GM21526 (cell line): ENCODE results near the gene LRRC4C.

Experiments
- ATAC-seq: cut with Tn5 transposase; IDR thresholded peaks from one replicate; pipeline ENCODE4 v1.9.1; 2021; ENCODE audit warnings: moderate library complexity; ENCODE audit not compliant: unreplicated experiment, low FRiP score

The LRRC4C gene

DNA sequence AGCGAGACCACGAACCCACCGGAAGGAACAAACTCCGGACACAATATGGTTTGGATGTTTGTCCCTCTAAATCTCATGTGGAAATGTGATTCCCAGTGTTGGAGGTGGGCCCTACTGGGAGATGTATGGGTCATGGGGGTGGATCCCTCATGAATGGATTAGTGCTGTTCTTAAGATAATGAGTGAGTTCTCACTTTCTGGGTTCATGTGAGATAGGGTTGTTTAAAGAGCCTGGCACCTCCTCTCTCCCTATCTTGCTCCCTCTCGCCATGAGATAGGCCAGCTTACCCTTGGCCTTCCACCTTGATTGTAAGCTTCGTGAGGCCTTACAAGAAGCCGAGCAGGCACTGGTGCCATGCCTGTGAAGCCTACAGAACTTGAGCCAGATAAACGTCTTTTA lies 184.6 kb downstream of the LRRC4C start:
- ATAC-seq, result no peak

GRCh38 chr11:41273908-41274307 lies 185.5 kb downstream of the LRRC4C start:
- ATAC-seq, result no peak

DNA sequence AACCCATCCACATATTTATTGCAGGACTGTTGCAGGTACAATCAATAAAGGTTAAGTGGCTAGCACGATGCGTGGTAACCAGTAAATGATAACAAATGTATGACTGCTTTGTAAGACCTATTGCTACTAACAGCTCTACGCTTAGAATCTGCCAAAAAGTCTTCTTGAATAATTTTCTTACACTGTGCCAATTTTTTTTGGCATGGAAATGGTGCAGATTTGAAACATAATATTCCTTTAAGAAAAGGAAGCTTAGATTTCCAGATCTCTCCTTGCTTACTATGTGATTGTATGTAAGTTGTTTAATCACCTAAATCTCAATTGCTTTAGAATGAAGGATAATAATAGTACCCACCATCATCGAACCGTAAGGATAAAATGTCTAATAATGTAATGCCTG lies 192.0 kb downstream of the LRRC4C start:
- no peak for ATAC-seq

DNA sequence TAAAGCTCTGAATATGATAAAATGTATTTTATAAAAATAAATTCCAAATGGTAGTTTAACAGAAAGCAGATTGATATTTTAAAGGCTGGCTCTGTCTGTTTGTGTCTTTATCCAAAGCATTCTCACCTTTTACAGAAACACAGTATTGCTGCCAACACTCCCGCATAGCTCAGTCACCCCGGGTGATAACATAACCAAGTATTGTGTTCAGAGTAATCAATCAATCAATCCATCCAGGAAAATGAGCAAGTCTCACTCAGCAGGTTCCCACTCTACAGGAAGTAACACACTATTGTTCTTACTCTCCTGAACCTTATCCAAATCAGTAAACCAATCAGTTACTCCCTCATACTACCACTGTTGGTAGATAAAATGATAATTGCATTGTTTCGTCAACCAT lies 203.4 kb downstream of the LRRC4C start:
- ATAC-seq, result no peak

DNA sequence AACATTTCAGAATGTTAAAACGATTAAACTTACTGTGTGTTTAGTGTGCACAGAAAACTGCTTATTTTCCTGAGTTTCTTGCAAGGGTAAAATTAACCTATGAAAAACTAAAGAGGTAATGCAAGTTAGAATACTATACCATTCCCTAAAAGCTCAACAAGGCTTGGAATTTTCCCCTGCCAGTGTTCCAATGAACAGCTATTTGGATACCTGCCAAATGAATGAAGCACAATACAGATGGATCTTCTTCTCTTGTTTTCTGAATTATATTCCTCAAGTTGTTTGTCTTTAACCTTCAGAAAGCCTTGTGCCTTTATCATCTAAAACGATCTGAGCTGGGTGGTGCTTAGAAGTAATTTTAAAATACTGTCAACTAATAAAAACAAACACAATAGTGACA lies 204.5 kb downstream of the LRRC4C start:
- no peak for ATAC-seq

DNA sequence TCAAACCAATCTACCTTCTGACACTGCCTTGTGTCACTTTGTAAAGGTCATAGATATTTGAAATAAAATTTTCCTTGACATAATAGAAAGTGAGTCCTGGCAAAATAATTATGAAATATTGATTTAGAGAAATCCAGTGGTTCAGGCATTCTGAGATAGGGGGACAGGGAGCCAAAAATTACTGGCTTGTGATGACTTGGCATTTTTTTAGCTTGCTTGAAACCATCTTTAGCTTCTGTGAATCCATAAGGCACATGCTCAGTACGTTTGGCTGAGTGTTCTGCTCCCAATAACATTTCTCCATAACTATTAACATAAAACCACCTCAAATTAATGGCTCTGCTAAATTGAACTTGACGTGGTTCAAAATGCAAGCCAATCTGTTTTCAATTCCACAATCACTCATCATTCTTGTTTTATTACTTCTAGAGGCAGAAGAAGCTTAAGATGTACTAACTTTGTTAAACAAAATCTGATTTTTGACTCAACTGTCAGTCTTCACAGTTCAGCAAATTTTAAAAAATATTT lies 209.0 kb downstream of the LRRC4C start:
- ATAC-seq, result no peak

DNA sequence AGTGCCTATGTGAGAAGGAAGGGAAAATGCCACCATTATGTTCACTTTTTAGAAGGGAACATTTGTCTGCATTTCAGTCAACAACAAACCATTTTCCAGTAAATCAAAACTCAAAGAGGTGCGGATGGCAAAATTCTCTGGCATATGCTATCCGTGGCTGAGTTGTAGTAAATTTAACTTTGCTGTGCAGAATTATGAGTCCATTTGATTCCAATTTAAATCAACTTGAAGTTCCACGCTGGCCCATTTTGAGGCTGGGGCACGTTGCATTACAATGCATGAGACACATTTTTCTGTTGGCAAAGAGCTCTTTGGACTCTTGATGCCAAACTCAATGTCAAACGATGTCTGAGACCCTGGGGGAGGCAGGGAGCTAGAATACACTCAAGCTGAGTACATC lies 211.8 kb downstream of the LRRC4C start:
- no peak for ATAC-seq

- ATAC-seq, result no peak
Measured at GRCh38 chr11:41246399-41246745, 213.1 kb downstream of the LRRC4C start.

GRCh38 chr11:41245704-41246398 lies 213.6 kb downstream of the LRRC4C start:
- ATAC-seq, result no peak

DNA sequence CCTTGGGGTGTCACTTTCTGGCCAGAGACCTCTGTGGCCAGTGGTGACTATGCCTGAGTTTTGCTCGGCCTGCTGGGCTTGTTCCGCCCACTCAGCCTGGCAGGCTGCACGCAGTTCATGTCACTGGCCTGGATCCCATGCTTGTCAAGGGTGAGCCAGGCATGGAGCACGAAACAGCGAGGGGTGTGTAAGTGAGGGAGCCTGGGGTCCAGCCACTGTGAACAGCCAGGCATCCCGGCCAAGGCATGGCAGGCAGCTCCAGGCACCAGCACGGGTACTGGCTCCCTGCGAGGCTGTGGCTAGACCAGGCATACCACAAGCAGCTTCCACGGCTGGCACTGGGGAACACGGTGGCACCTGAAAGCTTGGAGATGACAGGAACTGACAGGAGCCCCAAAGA lies 214.3 kb downstream of the LRRC4C start:
- no peak for ATAC-seq

DNA sequence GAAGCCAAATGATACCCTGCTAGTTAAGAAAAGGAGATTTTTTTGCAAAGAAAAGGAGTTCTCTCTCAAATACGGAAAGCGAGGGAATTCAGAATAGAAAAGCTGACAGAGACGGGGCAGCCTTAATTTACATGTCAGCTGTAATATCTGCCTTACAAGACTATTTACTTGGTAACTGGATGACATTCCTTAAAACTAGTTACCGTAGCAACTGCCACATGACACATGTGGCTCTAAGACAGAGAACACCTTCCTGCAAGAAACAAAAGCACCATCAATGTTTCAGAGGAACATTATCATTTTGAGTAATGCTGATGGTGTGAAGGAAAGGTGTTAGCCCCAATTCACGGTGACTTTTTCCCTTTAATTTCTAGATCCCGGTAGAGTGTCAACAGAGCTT lies 222.1 kb downstream of the LRRC4C start:
- ATAC-seq, result no peak

DNA sequence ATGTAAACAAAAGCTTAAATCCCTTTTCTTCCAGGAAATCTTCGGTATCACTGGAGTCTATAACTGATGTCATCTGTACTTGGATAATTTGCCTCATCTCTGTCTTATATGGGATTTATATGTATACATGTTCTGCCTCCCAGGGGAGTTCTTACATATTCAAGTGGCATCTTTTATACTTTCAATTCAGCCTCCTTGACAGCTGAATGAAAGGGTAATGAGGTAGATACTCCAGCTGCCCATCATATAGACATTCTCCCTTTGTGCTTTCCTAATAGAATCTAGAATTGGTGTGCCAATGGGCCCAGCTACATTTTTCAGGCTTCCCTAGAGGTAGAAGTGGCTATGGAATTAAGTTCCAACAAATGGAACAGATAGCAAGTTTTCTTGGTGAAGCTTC lies 223.8 kb downstream of the LRRC4C start:
- ATAC-seq, result no peak

- ATAC-seq, result no peak
Measured at GRCh38 chr11:41225856-41226633, 233.4 kb downstream of the LRRC4C start.

GRCh38 chr11:41222236-41222635 lies 237.2 kb downstream of the LRRC4C start:
- ATAC-seq, result no peak

DNA sequence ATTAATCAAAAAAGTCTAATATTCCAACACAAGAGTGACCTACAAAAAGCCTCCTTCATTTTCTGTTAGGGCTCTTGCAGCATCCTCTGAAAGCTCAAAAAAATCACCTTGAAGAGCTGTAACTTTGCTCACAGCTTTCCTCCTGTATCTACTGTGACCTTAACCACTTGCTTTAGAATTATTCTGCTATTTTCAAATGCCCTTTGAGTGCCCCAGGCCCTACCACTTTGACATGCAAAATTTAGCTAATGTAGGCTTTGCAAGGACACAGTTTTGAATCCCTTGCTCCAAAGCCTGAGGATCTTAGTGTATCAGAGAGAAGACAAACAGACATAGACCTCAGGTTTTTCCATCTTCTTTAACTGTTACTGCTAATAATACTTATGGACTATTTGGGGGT lies 253.1 kb downstream of the LRRC4C start:
- no peak for ATAC-seq

GRCh38 chr11:41201156-41201555 lies 258.3 kb downstream of the LRRC4C start:
- no peak for ATAC-seq

GRCh38 chr11:41190437-41191082 lies 268.9 kb downstream of the LRRC4C start:
- no peak for ATAC-seq

DNA sequence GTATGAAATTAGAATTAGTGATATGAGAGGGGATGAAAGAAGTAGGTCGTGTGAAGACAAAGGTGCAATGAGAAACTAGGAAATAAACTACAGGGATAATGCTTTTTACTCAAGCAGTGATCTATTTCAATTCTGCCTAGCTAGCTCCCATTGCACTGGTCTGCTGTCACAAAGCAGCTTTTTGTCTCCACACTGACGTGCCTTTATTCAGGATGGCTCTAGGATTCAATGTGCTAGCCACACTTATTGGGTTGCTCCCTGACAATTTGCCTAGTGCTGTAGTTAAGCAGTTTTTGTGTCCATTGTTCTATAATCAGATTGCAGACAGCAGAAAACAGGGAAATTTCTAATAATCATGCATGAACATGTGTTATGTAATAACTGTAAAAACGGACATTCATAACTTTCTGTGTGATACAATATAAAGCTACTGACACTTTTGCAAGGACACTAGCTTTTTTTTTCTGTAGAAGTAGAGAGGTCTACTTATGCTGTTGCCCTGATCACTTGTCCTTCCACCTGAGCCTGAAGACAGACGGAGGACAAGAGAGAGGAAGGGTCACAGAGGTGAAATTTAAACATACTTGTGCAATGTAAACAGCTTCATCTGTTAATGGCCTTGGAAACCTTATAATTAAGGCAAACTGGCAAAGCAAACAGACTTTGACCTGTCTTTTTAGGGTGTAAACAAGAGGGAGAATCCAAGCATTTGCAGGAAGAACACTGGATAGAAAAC lies 269.6 kb downstream of the LRRC4C start:
- no peak for ATAC-seq

GRCh38 chr11:41177791-41178190 lies 281.7 kb downstream of the LRRC4C start:
- ATAC-seq, result no peak

DNA sequence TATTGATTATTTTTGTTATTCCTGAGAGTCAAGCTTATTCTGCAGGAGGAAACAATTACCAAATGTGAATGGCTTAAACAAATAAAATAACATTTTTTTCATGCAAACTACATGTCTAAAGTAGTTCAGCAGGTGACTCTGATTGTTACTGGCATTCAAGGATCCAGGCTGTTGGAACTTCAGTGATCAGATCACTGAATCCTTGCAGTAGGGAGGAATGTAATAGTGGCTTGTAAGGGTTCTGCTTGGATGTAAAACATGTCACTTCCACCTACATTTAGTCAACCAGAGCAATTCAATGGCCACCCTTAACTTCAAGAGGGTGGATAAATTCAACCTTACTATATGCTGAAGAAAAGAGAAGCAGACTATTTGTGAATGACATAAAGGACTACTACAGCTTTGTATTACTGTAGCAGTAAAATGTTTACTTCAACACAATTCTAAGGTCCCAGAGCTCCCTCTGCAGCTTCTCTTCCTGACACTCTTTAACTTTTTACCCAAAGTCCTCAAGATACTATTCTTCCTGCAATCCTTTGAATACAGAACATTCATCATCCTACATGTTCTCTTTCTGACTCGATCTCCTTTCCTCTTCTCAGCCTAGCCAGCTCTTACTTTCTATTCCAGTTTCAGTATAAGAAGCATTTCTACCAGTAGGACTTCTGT lies 284.0 kb downstream of the LRRC4C start:
- ATAC-seq, result no peak
